K562 (cell line): ENCODE data around the gene NRAP. TPM values are rescaled to one million over a fixed set of nuclear protein-coding genes. Genes with fewer than 3 reads are reported as not detected.

Experiments used
- ATAC-seq: fragments of 200-7000 bp; cut with Tn5 transposase; 3 replicates; pipeline ENCODE4 v1.9.1; 2020; ENCODE audit warnings: moderate library complexity
- BruUV-seq: library from RNA; stranded (reverse); fragments of 400-500 nt; replicated peaks from 2 replicates; lab custom pipeline; 2021; lab: Mats Ljungman, UMichigan
- CTCF ChIA-PET: fragments of 300-600 bp; formaldehyde crosslinking; extraction: SDS; loops from one replicate; lab custom pipeline; 2021; ENCODE audit warnings: low intra/inter-chr PET ratio; lab: Yijun Ruan, JAX
- POLR2A ChIA-PET: fragments of 300-600, 350-650 bp; sonication (Branson Sonifier 250); formaldehyde crosslinking; extraction: SDS; loops from one replicate; lab custom pipeline; 2021; ENCODE audit warnings: antibody characterized with exemption, inconsistent platforms; lab: Yijun Ruan, JAX
- DNase-seq, 4 experiments: peaks; one replicate each; pipeline versions ENCODE4 v3.0.0 to v3.0.0-alpha.2; 2011 to 2018; ENCODE audit warnings: low spot score in 3 of 4, mixed read lengths in 3 of 4; ENCODE audit errors: extremely low read depth in 1 of 4
- FAIRE-seq: peaks from 2 replicates; lab custom pipeline; 2011; peaks lifted over from hg19 to GRCh38; lab: Jason Lieb, UNC
- H2AFZ ChIP-seq: 2 replicates; pipeline ENCODE4 v1.6.0; 2011; ENCODE audit warnings: low read depth, low read length, control low read depth, inconsistent platforms
- H3K27ac ChIP-seq: fragments of 200-600 bp; 3 replicates; pipeline ENCODE4 v1.8.0; 2011; ENCODE audit warnings: low read depth, mild to moderate bottlenecking, control low read depth, inconsistent platforms, low read length, moderate library complexity, mixed read lengths; ENCODE audit errors: extremely low read depth
- H3K27me3 ChIP-seq, 2 experiments: fragments of 300-600 bp in 1 of 2; 2 replicates in 1 of 2; 3 replicates in 1 of 2; pipeline versions ENCODE4 v1.6.0 to v1.8.0; 2011; ENCODE audit warnings: inconsistent platforms in 2 of 2, low read length in 2 of 2, mild to moderate bottlenecking in 1 of 2, mixed read lengths in 1 of 2, moderate library complexity in 1 of 2; ENCODE audit not compliant: control insufficient read depth in 2 of 2, insufficient read depth in 2 of 2
- H3K36me3 ChIP-seq: fragments of 300-600 bp; 3 replicates; pipeline ENCODE4 v1.8.0; 2011; ENCODE audit warnings: mild to moderate bottlenecking, low read length, inconsistent platforms; ENCODE audit not compliant: control insufficient read depth, insufficient read depth
- H3K4me1 ChIP-seq, 2 experiments: fragments of 200-600 bp in 1 of 2; replicated peaks in 1 of 2; 2 replicates in 1 of 2; 3 replicates in 1 of 2; pipeline versions ENCODE4 v1.5.1 to v1.8.0; 2011; ENCODE audit warnings: inconsistent platforms in 2 of 2, low read length in 2 of 2, mild to moderate bottlenecking in 1 of 2, mixed read lengths in 1 of 2, moderate library complexity in 1 of 2; ENCODE audit not compliant: control insufficient read depth in 2 of 2, insufficient read depth in 2 of 2
- H3K4me2 ChIP-seq: 2 replicates; pipeline ENCODE4 v1.6.1; 2011; ENCODE audit warnings: low read length, control low read depth, inconsistent platforms, mixed read lengths; ENCODE audit not compliant: insufficient read depth
- H3K4me3 ChIP-seq: fragments of 200-600 bp; sonication (generic), shearing (Covaris generic); 2 replicates; pipeline ENCODE4 v1.5.1; 2016; ENCODE audit warnings: control low read depth, inconsistent platforms
- H3K79me2 ChIP-seq: fragments of 200-600 bp; 3 replicates; pipeline ENCODE4 v1.8.0; 2011; ENCODE audit warnings: low read length, inconsistent platforms; ENCODE audit not compliant: control insufficient read depth, insufficient read depth
- H3K9ac ChIP-seq, 2 experiments: 2 replicates each; pipeline versions ENCODE4 v1.6.0 to v1.6.1; 2011; ENCODE audit warnings: low read depth in 2 of 2, low read length in 2 of 2, control low read depth in 1 of 2, inconsistent platforms in 1 of 2, mild to moderate bottlenecking in 1 of 2, mixed read lengths in 1 of 2; ENCODE audit not compliant: insufficient read depth in 1 of 2
- H3K9me1 ChIP-seq: one replicate; pipeline ENCODE4 v1.6.0; 2011; ENCODE audit warnings: inconsistent platforms, mild to moderate bottlenecking, low read length, moderate library complexity; ENCODE audit not compliant: control insufficient read depth, insufficient read depth
- H3K9me3 ChIP-seq: replicated peaks from 2 replicates; pipeline ENCODE4 v1.5.1; 2011; ENCODE audit warnings: low read depth, low read length, inconsistent platforms; ENCODE audit not compliant: control insufficient read depth, insufficient read depth
- H4K20me1 ChIP-seq: replicated peaks from 2 replicates; pipeline ENCODE4 v1.6.1; 2011; ENCODE audit warnings: low read length, inconsistent platforms, mixed read lengths; ENCODE audit not compliant: control insufficient read depth, insufficient read depth
- CHCHD3 ChIP-seq: fragments of 250-450 bp; sonication (Bioruptor Pico); IDR thresholded peaks from 2 replicates; pipeline ENCODE4 v2.1.2; 2022; ENCODE audit warnings: mild to moderate bottlenecking
- WGBS: fragments of 100-300 bp; shearing (Covaris generic); methylation state at CpG from one replicate; pipeline ENCODE4 v1.1.6; 2016; ENCODE audit warnings: low coverage, mixed read lengths; ENCODE audit not compliant: insufficient coverage; ENCODE audit errors: missing lambda C conversion rate; 5-methylcytosine and 5-hydroxymethylcytosine counted together
- in situ Hi-C: fragments of 300-500 bp; cut with MboI; formaldehyde crosslinking; loops from 4 replicates; pipeline ENCODE4 v1.15.0; 2018; ENCODE audit warnings: inconsistent platforms, mixed read lengths
- intact Hi-C: fragments of 100-400 bp; cut with micrococcal nuclease; formaldehyde crosslinking; loops from 2 replicates; pipeline ENCODE4 v1.14.2; 2022
- polyA plus RNA-seq, 8 experiments: library from polyadenylated mRNA; depleted of rRNA in 4 of 8; stranded (reverse) in 5 of 8; unstranded in 3 of 8; fragments of >200 nt; fragmentation: Nextera tagmentation in 2 of 8; fragmentation: Illumina TruSeq in 1 of 8; extraction: Ambion mirVana in 2 of 8; extraction: Trizol in 1 of 8; gene quantifications; 2 replicates each; pipeline versions ENCODE4 v1.2.1 to v1.2.3, GENCODE V29; 2011 to 2014; ENCODE audit warnings: inconsistent platforms in 1 of 8, missing spikeins in 1 of 8
- total RNA-seq, 7 experiments: library from RNA; depleted of rRNA in 6 of 7; stranded (reverse); fragments of >200 nt in 6 of 7; fragmentation: Illumina TruSeq in 2 of 7; extraction: Trizol in 2 of 7; gene quantifications; 2 replicates each; pipeline versions ENCODE4 v1.2.1 to v1.2.3, GENCODE V29; 2011 to 2021; ENCODE audit warnings: low replicate concordance in 1 of 7
- TF ChIP-seq, protein P1 (sequence below), 2 experiments: fragments of 450-650 bp in 1 of 2; sonication (generic) in 1 of 2; formaldehyde crosslinking in 1 of 2; IDR thresholded peaks; 2 replicates each; pipeline versions ENCODE4 v1.7.1 to v1.9.0; 2016 to 2022; ENCODE audit warnings: inconsistent platforms in 1 of 2, mild to moderate bottlenecking in 1 of 2, missing genetic modification reagents in 1 of 2

The NRAP gene
- total and polyA plus RNA-seq, 9 of the 15 experiments (the other 6 are each of a cell fraction or from before 2014, with no cell fraction given), result not detected

- H2AFZ ChIP-seq, result no peak overlapping the region
- WGBS, result 0% methylated on average over 7 of the region's 7 CpGs
- H4K20me1 ChIP-seq, result no peaks in the 10 kb centered on the region
- H3K4me1 ChIP-seq, result no peaks in the 10 kb centered on the region
- TF ChIP-seq CHCHD3 (CRISPR knock-in tag), result no peak
- TF ChIP-seq, protein P1, sequence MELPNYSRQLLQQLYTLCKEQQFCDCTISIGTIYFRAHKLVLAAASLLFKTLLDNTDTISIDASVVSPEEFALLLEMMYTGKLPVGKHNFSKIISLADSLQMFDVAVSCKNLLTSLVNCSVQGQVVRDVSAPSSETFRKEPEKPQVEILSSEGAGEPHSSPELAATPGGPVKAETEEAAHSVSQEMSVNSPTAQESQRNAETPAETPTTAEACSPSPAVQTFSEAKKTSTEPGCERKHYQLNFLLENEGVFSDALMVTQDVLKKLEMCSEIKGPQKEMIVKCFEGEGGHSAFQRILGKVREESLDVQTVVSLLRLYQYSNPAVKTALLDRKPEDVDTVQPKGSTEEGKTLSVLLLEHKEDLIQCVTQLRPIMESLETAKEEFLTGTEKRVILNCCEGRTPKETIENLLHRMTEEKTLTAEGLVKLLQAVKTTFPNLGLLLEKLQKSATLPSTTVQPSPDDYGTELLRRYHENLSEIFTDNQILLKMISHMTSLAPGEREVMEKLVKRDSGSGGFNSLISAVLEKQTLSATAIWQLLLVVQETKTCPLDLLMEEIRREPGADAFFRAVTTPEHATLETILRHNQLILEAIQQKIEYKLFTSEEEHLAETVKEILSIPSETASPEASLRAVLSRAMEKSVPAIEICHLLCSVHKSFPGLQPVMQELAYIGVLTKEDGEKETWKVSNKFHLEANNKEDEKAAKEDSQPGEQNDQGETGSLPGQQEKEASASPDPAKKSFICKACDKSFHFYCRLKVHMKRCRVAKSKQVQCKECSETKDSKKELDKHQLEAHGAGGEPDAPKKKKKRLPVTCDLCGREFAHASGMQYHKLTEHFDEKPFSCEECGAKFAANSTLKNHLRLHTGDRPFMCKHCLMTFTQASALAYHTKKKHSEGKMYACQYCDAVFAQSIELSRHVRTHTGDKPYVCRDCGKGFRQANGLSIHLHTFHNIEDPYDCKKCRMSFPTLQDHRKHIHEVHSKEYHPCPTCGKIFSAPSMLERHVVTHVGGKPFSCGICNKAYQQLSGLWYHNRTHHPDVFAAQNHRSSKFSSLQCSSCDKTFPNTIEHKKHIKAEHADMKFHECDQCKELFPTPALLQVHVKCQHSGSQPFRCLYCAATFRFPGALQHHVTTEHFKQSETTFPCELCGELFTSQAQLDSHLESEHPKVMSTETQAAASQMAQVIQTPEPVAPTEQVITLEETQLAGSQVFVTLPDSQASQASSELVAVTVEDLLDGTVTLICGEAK (IDR thresholded peaks at IDR 0.05), result peak; percentile 81
- TF ChIP-seq, protein P1 (CRISPR knock-in tag; IDR thresholded peaks at IDR 0.05), result no peak
- TF ChIP-seq, all 486 proteins: peak for 1
- no TSS peak for BruUV-seq
- H3K79me2 ChIP-seq, result no peaks in the 10 kb centered on the region
- FAIRE-seq (no peak), ATAC-seq (no peak), DNase-seq (no peak)
- ChIA-PET POLR2A (no interaction called here), CTCF (no interaction called here)
- H3K4me3 ChIP-seq, result no peak overlapping the region
- in situ Hi-C loops (no loop called here), intact Hi-C loops (no loop called here)
- H3K4me2 ChIP-seq, result no peak overlapping the region
- no peaks in the 10 kb centered on the region for H3K9me3 ChIP-seq
- H3K9ac ChIP-seq, result no peak overlapping the region
- H3K27me3 ChIP-seq, result peaks cover 0 to 48% of the 10 kb centered on the region in 2 experiments; a peak in 2 of 5 replicates
- H3K27ac ChIP-seq, result no peak overlapping the region
- no peaks in the 10 kb centered on the region for H3K36me3 ChIP-seq
- no peaks in the 10 kb centered on the region for H3K9me1 ChIP-seq
These were observed 45.5 kb downstream of the NRAP start for GRCh38 chr10:113618338-113618737.
